NB4 (cell line): Measurements from ENCODE around the gene PLA2G4A.

Experiments used
- MAX ChIP-seq: IDR thresholded peaks from 2 replicates; pipeline ENCODE4 v1.6.1; 2011; ENCODE audit warnings: low read depth, low read length
- MYC ChIP-seq: IDR thresholded peaks from 2 replicates; pipeline ENCODE4 v1.6.1; 2011; ENCODE audit warnings: low read depth, low read length
- POLR2A ChIP-seq: IDR thresholded peaks from 2 replicates; pipeline ENCODE4 v1.6.1; 2011; ENCODE audit warnings: mild to moderate bottlenecking; ENCODE audit not compliant: insufficient read length; ENCODE audit errors: extremely low read depth
- TF ChIP-seq, protein P1 (sequence below): IDR thresholded peaks from one replicate; pipeline ENCODE4 v1.5.1; 2012; ENCODE audit warnings: low read depth, low read length

GRCh38 chr1:186967656-186968394, 139.1 kb downstream of the PLA2G4A start:
- TF ChIP-seq, protein P1, sequence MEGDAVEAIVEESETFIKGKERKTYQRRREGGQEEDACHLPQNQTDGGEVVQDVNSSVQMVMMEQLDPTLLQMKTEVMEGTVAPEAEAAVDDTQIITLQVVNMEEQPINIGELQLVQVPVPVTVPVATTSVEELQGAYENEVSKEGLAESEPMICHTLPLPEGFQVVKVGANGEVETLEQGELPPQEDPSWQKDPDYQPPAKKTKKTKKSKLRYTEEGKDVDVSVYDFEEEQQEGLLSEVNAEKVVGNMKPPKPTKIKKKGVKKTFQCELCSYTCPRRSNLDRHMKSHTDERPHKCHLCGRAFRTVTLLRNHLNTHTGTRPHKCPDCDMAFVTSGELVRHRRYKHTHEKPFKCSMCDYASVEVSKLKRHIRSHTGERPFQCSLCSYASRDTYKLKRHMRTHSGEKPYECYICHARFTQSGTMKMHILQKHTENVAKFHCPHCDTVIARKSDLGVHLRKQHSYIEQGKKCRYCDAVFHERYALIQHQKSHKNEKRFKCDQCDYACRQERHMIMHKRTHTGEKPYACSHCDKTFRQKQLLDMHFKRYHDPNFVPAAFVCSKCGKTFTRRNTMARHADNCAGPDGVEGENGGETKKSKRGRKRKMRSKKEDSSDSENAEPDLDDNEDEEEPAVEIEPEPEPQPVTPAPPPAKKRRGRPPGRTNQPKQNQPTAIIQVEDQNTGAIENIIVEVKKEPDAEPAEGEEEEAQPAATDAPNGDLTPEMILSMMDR = no peak
- no peak for TF ChIP-seq MYC
- no peak for TF ChIP-seq POLR2A
- no peak for TF ChIP-seq MAX
